IPS-15b (cell line): ENCODE results near the gene GP2.

ENCODE experiments used
- H3K27me3 ChIP-seq: one replicate; pipeline ENCODE4 v1.6.1; 2013; ENCODE audit warnings: low read length; ENCODE audit not compliant: control insufficient read depth, insufficient read depth
- H3K36me3 ChIP-seq: one replicate; pipeline ENCODE4 v1.6.1; 2013; ENCODE audit warnings: low read length; ENCODE audit not compliant: control insufficient read depth, insufficient read depth
- H3K4me1 ChIP-seq: one replicate; pipeline ENCODE4 v1.6.1; 2013; ENCODE audit warnings: mild to moderate bottlenecking, low read length; ENCODE audit not compliant: control insufficient read depth, insufficient read depth
- H3K4me3 ChIP-seq: one replicate; pipeline ENCODE4 v1.5.1; 2013; ENCODE audit warnings: low read depth, low read length
- H3K9ac ChIP-seq: one replicate; pipeline ENCODE4 v1.6.1; 2013; ENCODE audit warnings: low read depth, mild to moderate bottlenecking, low read length
- H3K9me3 ChIP-seq: one replicate; pipeline ENCODE4 v1.6.1; 2013; ENCODE audit warnings: mild to moderate bottlenecking, low read length; ENCODE audit not compliant: control insufficient read depth, insufficient read depth

The GP2 gene

GRCh38 chr16:20347666-20348364, 20.5 kb upstream of the GP2 start:
- H3K4me3 ChIP-seq, result no peak overlapping the region
- no peaks in the 10 kb centered on the region for H3K4me1 ChIP-seq
- no peak overlapping the region for H3K9ac ChIP-seq
- H3K27me3 ChIP-seq, result no peaks in the 10 kb centered on the region
- no peaks in the 10 kb centered on the region for H3K9me3 ChIP-seq
- H3K36me3 ChIP-seq, result no peaks in the 10 kb centered on the region

- Histone ChIP-seq H3K27me3 (no peaks in the 10 kb centered on the region), H3K9me3 (no peaks in the 10 kb centered on the region)
These were observed 17.3 kb upstream of the GP2 start for GRCh38 chr16:20344611-20345010.

GRCh38 chr16:20339744-20340143, 12.4 kb upstream of the GP2 start:
- Histone ChIP-seq H3K27me3 (no peaks in the 10 kb centered on the region), H3K9me3 (no peaks in the 10 kb centered on the region), H3K4me1 (peaks cover 5% of the 10 kb centered on the region), H3K36me3 (no peaks in the 10 kb centered on the region), H3K9ac (no peak overlapping the region), H3K4me3 (no peak overlapping the region)

More at GRCh38 chr16:20344611-20345010, 17.3 kb upstream of the GP2 start:
- no peaks in the 10 kb centered on the region for H3K36me3 ChIP-seq
- H3K4me1 ChIP-seq, result no peaks in the 10 kb centered on the region
- H3K4me3 ChIP-seq, result no peak overlapping the region
- H3K9ac ChIP-seq, result no peak overlapping the region

- Histone ChIP-seq H3K27me3 (no peaks in the 10 kb centered on the region), H3K4me1 (peaks cover 5% of the 10 kb centered on the region), H3K4me3 (no peak overlapping the region), H3K36me3 (no peaks in the 10 kb centered on the region), H3K9ac (no peak overlapping the region), H3K9me3 (no peaks in the 10 kb centered on the region)
These were observed 9.6 kb upstream of the GP2 start for GRCh38 chr16:20336955-20337354.

- Histone ChIP-seq H3K4me3 (no peak overlapping the region), H3K9me3 (no peaks in the 10 kb centered on the region), H3K36me3 (no peaks in the 10 kb centered on the region), H3K9ac (no peak overlapping the region), H3K4me1 (peaks cover 5% of the 10 kb centered on the region), H3K27me3 (no peaks in the 10 kb centered on the region)
These were observed 7.1 kb upstream of the GP2 start for GRCh38 chr16:20334396-20334795.

GRCh38 chr16:20333120-20333519, 5.8 kb upstream of the GP2 start:
- Histone ChIP-seq H3K36me3 (no peaks in the 10 kb centered on the region), H3K4me1 (peaks cover 5% of the 10 kb centered on the region), H3K9me3 (no peaks in the 10 kb centered on the region), H3K27me3 (no peaks in the 10 kb centered on the region), H3K9ac (no peak overlapping the region), H3K4me3 (no peak overlapping the region)

GRCh38 chr16:20332411-20332810, 5.1 kb upstream of the GP2 start:
- Histone ChIP-seq H3K9ac (no peak overlapping the region), H3K9me3 (no peaks in the 10 kb centered on the region), H3K36me3 (no peaks in the 10 kb centered on the region), H3K4me3 (no peak overlapping the region), H3K27me3 (no peaks in the 10 kb centered on the region), H3K4me1 (peaks cover 5% of the 10 kb centered on the region)

GRCh38 chr16:20331635-20332034, 4.3 kb upstream of the GP2 start:
- Histone ChIP-seq H3K36me3 (no peaks in the 10 kb centered on the region), H3K27me3 (no peaks in the 10 kb centered on the region), H3K4me1 (no peaks in the 10 kb centered on the region), H3K4me3 (no peak overlapping the region), H3K9ac (no peak overlapping the region), H3K9me3 (no peaks in the 10 kb centered on the region)

- Histone ChIP-seq H3K36me3 (no peaks in the 10 kb centered on the region), H3K9ac (no peak overlapping the region), H3K9me3 (no peaks in the 10 kb centered on the region), H3K4me3 (no peak overlapping the region), H3K27me3 (no peaks in the 10 kb centered on the region), H3K4me1 (no peaks in the 10 kb centered on the region)
These were observed 2.3 kb upstream of the GP2 start for GRCh38 chr16:20329392-20330138.

GRCh38 chr16:20326321-20326720, 992 bp downstream of the GP2 start:
- Histone ChIP-seq H3K9ac (no peak overlapping the region), H3K9me3 (no peaks in the 10 kb centered on the region), H3K4me1 (no peaks in the 10 kb centered on the region), H3K4me3 (no peak overlapping the region), H3K36me3 (no peaks in the 10 kb centered on the region), H3K27me3 (no peaks in the 10 kb centered on the region)

- H3K4me3 ChIP-seq, result no peak overlapping the region
- H3K36me3 ChIP-seq, result no peaks in the 10 kb centered on the region
- no peaks in the 10 kb centered on the region for H3K9me3 ChIP-seq
- H3K4me1 ChIP-seq, result no peaks in the 10 kb centered on the region
- no peaks in the 10 kb centered on the region for H3K27me3 ChIP-seq
- no peak overlapping the region for H3K9ac ChIP-seq
These were observed 2.3 kb downstream of the GP2 start for GRCh38 chr16:20325005-20325404.

- H3K36me3 ChIP-seq, result no peaks in the 10 kb centered on the region
- H3K9ac ChIP-seq, result no peak overlapping the region
- H3K27me3 ChIP-seq, result no peaks in the 10 kb centered on the region
- no peaks in the 10 kb centered on the region for H3K9me3 ChIP-seq
- H3K4me3 ChIP-seq, result no peak overlapping the region
- no peaks in the 10 kb centered on the region for H3K4me1 ChIP-seq
These were observed 3.7 kb downstream of the GP2 start for GRCh38 chr16:20323591-20324117.
